ENCODE results near the gene AFAP1.

AFAP1 gene

DNA sequence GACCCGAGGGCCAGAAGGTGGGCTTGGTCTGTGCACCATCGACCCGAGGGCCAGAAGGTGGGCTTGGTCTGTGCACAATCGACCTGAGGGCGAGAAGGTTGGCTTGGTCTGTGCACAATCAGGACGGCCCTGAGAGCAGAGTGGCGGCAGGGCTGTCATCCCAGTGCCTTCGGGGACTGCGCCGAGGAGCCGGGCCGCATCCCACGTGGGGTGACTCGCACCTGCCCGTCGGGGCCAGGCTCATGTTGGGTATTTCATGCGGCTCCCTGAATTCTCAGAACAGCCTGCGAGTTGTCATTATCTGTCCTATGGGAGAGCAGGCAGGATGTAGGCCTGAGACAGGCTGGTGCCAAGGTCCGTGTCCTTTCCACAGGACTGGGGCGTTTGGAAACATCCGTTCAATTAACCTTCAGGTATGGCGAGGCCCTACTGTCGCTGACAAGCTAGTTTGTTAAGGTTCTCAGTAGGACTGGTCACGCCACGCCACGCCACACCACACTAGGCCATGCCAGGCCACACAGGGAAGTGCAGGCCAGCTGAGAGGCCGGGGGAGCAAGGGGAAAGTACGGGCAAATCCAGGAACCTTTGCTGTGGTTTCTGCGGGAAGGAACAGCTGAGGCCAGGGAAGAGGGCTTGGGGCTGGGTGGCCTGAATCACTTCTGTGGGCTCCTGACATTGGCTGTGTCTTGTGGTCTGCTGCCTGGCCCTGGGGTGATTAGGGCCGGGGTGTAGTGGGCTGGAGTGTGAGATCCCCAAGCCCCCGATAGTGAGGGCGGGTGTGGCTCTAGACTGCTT lies 182.9 kb downstream of the AFAP1 start:
- Histone ChIP-seq H3K9ac (peak overlapping the region in 1 of 11 experiments; percentile 28; a peak in 1 of 22 replicates), H4K20me1 (peaks cover 0 to 30% (median 0%) of the 10 kb centered on the region in 11 experiments; a peak in 4 of 22 replicates)

DNA sequence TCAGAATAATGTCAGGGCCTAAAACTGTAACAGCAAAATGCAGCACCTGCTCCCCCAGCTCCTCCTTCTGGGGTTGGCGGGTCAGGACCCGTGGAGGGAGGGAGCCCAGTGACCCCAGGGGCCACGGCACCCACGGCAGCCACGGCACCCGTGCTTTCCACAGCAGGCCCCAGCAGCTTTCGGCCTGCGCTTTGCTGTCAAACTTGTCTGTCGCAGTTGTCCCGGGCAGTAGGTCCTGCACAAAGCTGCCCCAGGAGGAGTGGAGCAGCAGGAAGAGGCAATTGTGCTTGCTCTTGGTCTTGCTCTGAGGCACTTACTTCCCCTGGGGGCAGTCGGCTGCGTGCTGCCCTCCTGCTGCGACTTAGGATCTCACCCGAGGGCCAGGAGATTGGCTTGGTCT lies 183.6 kb downstream of the AFAP1 start:
- Histone ChIP-seq H3K9ac (no peak overlapping the region), H3K27me3 (peaks cover 0 to 16% (median 0%) of the 10 kb centered on the region in 11 experiments; a peak in 3 of 22 replicates), H3K4me3 (no peak overlapping the region), H4K20me1 (peaks cover 0 to 30% (median 0%) of the 10 kb centered on the region in 11 experiments; a peak in 4 of 22 replicates), H3K4me2 (peak overlapping the region in 4 of 11 experiments; percentile 75 to 87 (median 82); a peak in 5 of 22 replicates), H3K36me3 (no peaks in the 10 kb centered on the region), H3K4me1 (peaks cover 33 to 65% (median 42%) of the 10 kb centered on the region in 10 experiments), H3K27ac (no peak overlapping the region), H3K9me3 (replicated peaks in 1 of 11) (no peaks in the 10 kb centered on the region)
- no peak for TF ChIP-seq Cebpa-rat (IDR thresholded peaks at IDR 0.05)

More for the DNA sequence above, 182.9 kb downstream of the AFAP1 start:
- no peak for TF ChIP-seq Cebpa-rat (IDR thresholded peaks at IDR 0.05)
- peaks cover 34 to 71% (median 42%) of the 10 kb centered on the region in 10 experiments for H3K4me1 ChIP-seq
- H3K36me3 ChIP-seq = no peaks in the 10 kb centered on the region
- H3K27me3 ChIP-seq = peaks cover 0 to 16% (median 0%) of the 10 kb centered on the region in 11 experiments; a peak in 3 of 22 replicates
- peak overlapping the region; percentile 50 to 87 (median 66) for H3K4me2 ChIP-seq
- H3K4me3 ChIP-seq = no peak overlapping the region
- no peak overlapping the region for H3K27ac ChIP-seq
- H3K9me3 ChIP-seq (replicated peaks in 1 of 11) = no peaks in the 10 kb centered on the region

DNA sequence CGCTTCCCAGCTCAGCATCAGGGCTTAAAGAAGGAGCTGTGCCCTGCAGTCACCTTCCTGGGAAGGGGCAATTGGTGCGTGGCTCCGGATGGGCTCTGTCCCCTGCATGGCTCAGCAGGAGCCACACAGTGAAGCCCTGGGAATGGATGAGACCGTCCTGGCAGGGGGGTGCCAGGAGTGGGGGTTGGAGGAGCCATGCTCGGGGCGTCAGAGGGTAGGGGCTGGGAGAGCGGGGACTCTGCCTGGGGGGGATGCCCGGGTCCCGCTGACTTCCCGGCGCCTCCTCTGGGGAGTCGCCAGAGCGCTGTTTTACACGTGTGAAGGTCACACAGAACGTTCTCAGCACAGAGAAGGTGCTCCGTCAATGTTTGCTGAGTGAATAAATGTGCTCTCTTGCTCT lies 184.1 kb downstream of the AFAP1 start:
- Histone ChIP-seq H3K4me3 (no peak overlapping the region), H3K27ac (no peak overlapping the region), H3K9me3 (replicated peaks in 1 of 11) (no peaks in the 10 kb centered on the region), H3K4me2 (no peak overlapping the region), H3K36me3 (no peaks in the 10 kb centered on the region), H4K20me1 (peaks cover 0 to 30% (median 0%) of the 10 kb centered on the region in 11 experiments; a peak in 4 of 22 replicates), H3K27me3 (peaks cover 0 to 16% (median 0%) of the 10 kb centered on the region in 11 experiments; a peak in 3 of 22 replicates), H3K9ac (no peak overlapping the region), H3K4me1 (peaks cover 33 to 65% (median 42%) of the 10 kb centered on the region in 10 experiments)
- no peak for TF ChIP-seq Cebpa-rat (IDR thresholded peaks at IDR 0.05)

DNA sequence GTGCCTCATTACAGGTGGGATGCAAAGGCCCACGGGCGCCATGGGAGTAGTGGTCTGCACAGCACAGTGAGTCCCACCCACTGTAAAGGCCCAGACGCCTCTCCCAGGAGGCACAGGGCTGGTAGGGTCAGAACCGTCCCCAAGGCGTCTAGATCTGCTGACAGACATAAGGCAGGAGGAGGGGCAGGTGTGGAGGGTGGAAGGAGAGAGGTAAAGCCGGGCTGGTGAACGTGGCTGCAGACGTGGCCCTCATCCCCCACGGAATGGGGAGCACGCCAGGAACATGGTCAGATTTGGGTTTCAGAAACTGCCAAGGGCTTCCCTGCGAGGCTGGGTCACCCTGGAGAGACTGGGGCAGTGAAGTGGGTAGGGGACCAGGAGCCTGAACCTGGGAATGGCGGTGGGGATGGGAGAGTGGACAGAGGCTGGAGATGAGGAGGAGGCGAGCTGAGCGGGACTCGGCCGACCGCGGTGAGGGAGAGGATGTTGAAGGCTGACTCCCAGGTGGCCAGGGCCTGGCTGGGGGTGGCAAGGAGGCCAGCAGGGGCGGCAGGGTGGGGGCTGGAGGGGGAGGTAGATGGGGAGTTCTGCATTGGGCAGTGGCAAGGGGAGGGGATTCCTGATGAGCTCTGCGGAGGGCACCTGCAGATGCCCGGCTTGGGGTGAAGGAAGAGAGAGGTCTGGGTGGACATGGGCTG lies 184.9 kb downstream of the AFAP1 start:
- Histone ChIP-seq H4K20me1 (peaks cover 0 to 26% (median 0%) of the 10 kb centered on the region in 11 experiments; a peak in 4 of 22 replicates), H3K27ac (no peak overlapping the region), H3K9ac (no peak overlapping the region), H3K4me3 (no peak overlapping the region), H3K4me2 (no peak overlapping the region; a peak in 1 of 22 replicates), H3K9me3 (replicated peaks in 1 of 11) (no peaks in the 10 kb centered on the region), H3K36me3 (no peaks in the 10 kb centered on the region), H3K27me3 (peaks cover 0 to 16% (median 0%) of the 10 kb centered on the region in 11 experiments; a peak in 3 of 22 replicates), H3K4me1 (peaks cover 29 to 65% (median 39%) of the 10 kb centered on the region in 10 experiments)
- no peak for TF ChIP-seq Cebpa-rat (IDR thresholded peaks at IDR 0.05)

DNA sequence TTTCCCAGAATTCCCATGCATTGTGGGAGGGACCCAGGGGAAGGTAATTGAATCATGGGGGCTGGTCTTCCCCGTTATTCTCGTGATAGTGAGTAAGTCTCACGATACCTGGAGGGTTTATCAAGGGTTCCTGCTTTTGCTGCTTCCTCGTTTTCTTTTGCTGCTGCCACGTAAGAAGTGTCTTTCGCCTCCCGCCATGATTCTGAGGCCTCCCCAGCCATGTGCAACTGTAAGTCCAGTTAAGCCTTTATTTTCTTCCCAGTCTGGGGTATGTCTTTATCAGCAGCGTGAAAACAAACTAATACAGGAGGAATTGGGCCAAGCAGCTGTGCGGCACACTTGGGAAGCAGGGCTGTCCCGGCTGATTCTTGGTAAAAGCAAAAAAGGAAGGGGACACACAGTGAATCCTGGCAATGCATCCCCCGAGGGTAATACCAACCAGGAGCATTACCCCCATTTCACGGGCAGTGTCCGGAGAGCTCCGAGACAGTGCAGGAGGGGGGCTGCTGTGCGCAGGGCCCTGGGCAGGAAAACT lies 185.7 kb downstream of the AFAP1 start:
- peaks cover 22 to 59% (median 32%) of the 10 kb centered on the region in 10 experiments for H3K4me1 ChIP-seq
- H3K27me3 ChIP-seq = peaks cover 0 to 16% (median 0%) of the 10 kb centered on the region in 11 experiments; a peak in 3 of 22 replicates
- H3K36me3 ChIP-seq = no peaks in the 10 kb centered on the region
- H3K9me3 ChIP-seq (replicated peaks in 1 of 11) = no peaks in the 10 kb centered on the region
- H4K20me1 ChIP-seq = peaks cover 0 to 26% (median 0%) of the 10 kb centered on the region in 11 experiments; a peak in 4 of 22 replicates
- no peak overlapping the region for H3K27ac ChIP-seq
- H3K4me2 ChIP-seq = no peak overlapping the region; a peak in 1 of 22 replicates
- no peak overlapping the region for H3K9ac ChIP-seq
- H3K4me3 ChIP-seq = no peak overlapping the region
- TF ChIP-seq Cebpa-rat (IDR thresholded peaks at IDR 0.05) = no peak

DNA sequence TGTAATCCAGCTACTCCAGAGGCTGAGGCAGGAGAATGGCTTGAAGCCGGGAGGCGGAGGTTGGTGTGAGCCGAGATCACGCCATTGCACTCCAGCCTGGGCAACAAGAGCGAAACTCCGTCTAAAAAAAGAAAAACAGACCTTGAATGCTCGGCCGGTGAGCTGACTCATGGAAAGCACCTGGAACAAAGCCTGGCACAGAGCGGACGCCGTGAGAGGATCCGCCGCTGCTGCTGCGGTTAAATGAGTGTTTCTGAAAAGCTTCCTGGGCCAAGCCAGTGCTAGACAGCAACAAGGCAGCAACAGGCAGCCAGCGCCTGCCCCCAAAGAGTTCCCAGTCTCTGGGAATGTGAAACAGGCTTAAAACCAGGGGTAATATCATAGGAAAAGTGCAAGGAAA lies 186.4 kb downstream of the AFAP1 start:
- no peaks in the 10 kb centered on the region for H3K36me3 ChIP-seq
- H3K9ac ChIP-seq = no peak overlapping the region
- no peak for TF ChIP-seq Cebpa-rat (IDR thresholded peaks at IDR 0.05)
- H3K27me3 ChIP-seq = peaks cover 0 to 16% (median 0%) of the 10 kb centered on the region in 11 experiments; a peak in 3 of 22 replicates
- H3K4me2 ChIP-seq = peak overlapping the region in 1 of 11 experiments; percentile 3; a peak in 1 of 22 replicates
- peaks cover 0 to 22% (median 0%) of the 10 kb centered on the region in 11 experiments; a peak in 4 of 22 replicates for H4K20me1 ChIP-seq
- no peak overlapping the region for H3K27ac ChIP-seq
- no peaks in the 10 kb centered on the region for H3K9me3 ChIP-seq (replicated peaks in 1 of 11)
- H3K4me1 ChIP-seq = peaks cover 17 to 57% (median 25%) of the 10 kb centered on the region in 10 experiments
- no peak overlapping the region for H3K4me3 ChIP-seq

DNA sequence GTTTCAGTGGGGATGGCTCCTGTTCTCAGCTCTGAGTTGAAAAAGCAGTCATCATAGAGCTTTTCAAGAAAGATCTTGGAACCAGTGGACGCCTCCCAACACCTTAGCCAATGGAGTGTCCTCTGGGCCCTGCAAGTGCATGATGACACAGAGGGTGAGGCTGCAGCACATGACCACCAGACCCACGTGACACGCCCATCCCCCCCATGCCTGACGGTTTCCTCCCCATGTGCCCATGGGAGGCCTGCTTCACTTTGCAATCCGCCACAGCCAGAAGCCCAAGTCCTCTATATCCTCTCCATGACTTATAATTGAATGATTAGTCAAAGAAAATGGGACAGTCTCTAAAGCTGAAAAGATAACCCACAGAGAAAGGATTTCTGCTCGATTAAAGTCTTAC lies 187.0 kb downstream of the AFAP1 start:
- peaks cover 0 to 18% (median 0%) of the 10 kb centered on the region in 11 experiments; a peak in 3 of 22 replicates for H4K20me1 ChIP-seq
- peak overlapping the region in 6 of 11 experiments; percentile 3 to 62 (median 34); a peak in 8 of 22 replicates for H3K4me2 ChIP-seq
- TF ChIP-seq Cebpa-rat (IDR thresholded peaks at IDR 0.05) = no peak
- no peaks in the 10 kb centered on the region for H3K36me3 ChIP-seq
- no peak overlapping the region for H3K27ac ChIP-seq
- peaks cover 0 to 10% (median 0%) of the 10 kb centered on the region in 11 experiments; a peak in 3 of 22 replicates for H3K27me3 ChIP-seq
- no peak overlapping the region for H3K4me3 ChIP-seq
- peaks cover 11 to 57% (median 20%) of the 10 kb centered on the region in 10 experiments for H3K4me1 ChIP-seq
- no peaks in the 10 kb centered on the region for H3K9me3 ChIP-seq (replicated peaks in 1 of 11)
- no peak overlapping the region for H3K9ac ChIP-seq

DNA sequence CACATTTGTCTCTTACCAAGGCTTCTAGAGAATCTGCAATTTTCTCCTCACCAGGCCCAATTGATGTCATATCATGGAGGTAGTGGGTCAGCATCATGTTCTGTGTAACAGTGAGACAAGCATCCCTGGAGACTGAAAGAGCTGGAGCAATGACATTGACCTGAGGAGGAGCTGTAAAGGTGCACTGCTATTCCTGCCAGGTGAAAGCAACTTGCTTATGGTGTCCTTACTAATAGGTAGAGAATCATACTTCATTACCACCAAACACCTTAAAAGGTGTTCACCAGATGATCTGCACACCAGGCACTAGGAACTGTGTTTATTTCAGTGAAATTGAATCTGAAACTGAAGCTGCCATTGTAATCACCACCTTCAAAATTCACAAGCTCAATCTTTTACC lies 188.7 kb downstream of the AFAP1 start:
- no peak overlapping the region for H3K4me3 ChIP-seq
- no peak overlapping the region for H3K4me2 ChIP-seq
- no peak overlapping the region for H3K9ac ChIP-seq
- H3K9me3 ChIP-seq (replicated peaks in 1 of 11) = no peaks in the 10 kb centered on the region
- no peak for TF ChIP-seq Cebpa-rat (IDR thresholded peaks at IDR 0.05)
- no peaks in the 10 kb centered on the region for H3K36me3 ChIP-seq
- peaks cover 0 to 9% (median 0%) of the 10 kb centered on the region in 11 experiments; a peak in 3 of 22 replicates for H3K27me3 ChIP-seq
- peaks cover 0 to 12% (median 0%) of the 10 kb centered on the region in 11 experiments; a peak in 3 of 22 replicates for H4K20me1 ChIP-seq
- peaks cover 0 to 57% (median 6%) of the 10 kb centered on the region in 10 experiments; a peak in 14 of 20 replicates for H3K4me1 ChIP-seq
- H3K27ac ChIP-seq = no peak overlapping the region

Measured in BLaER1 treated with 17β-estradiol and CSF1 and Interleukin-3, amounts not matched to agents 10 nM and 100 nM (cell line).